GM18508 (cell line): Measurements from ENCODE around the gene SLC35E2B.

Source experiments
- ATAC-seq: cut with Tn5 transposase; IDR thresholded peaks from one replicate; pipeline ENCODE4 v1.9.1; 2021; ENCODE audit warnings: moderate number of reproducible peaks; ENCODE audit not compliant: insufficient read depth, unreplicated experiment

SLC35E2B gene

DNA sequence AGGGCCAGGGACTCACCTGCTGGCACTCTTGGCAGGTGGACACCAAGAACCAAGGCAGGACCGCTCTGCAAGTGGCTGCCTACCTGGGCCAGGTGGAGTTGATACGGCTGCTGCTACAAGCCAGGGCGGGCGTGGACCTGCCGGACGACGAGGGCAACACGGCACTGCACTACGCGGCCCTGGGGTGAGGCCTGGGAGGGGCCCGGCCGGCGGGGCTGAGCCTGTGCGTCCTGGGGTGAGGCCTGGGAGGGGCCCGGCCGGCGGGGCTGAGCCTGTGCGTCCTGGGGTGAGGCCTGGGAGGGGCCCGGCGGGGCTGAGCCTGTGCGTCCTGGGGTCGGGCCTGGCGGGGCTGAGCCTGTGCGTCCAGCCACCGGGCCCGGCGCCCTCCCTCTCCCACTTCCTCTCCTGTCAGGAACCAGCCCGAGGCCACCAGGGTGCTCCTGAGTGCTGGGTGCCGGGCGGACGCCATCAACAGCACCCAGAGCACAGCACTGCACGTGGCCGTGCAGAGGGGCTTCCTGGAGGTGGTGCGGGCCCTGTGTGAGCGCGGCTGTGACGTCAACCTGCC is 65.2 kb downstream of the SLC35E2B start:
- ATAC-seq = no peak

DNA sequence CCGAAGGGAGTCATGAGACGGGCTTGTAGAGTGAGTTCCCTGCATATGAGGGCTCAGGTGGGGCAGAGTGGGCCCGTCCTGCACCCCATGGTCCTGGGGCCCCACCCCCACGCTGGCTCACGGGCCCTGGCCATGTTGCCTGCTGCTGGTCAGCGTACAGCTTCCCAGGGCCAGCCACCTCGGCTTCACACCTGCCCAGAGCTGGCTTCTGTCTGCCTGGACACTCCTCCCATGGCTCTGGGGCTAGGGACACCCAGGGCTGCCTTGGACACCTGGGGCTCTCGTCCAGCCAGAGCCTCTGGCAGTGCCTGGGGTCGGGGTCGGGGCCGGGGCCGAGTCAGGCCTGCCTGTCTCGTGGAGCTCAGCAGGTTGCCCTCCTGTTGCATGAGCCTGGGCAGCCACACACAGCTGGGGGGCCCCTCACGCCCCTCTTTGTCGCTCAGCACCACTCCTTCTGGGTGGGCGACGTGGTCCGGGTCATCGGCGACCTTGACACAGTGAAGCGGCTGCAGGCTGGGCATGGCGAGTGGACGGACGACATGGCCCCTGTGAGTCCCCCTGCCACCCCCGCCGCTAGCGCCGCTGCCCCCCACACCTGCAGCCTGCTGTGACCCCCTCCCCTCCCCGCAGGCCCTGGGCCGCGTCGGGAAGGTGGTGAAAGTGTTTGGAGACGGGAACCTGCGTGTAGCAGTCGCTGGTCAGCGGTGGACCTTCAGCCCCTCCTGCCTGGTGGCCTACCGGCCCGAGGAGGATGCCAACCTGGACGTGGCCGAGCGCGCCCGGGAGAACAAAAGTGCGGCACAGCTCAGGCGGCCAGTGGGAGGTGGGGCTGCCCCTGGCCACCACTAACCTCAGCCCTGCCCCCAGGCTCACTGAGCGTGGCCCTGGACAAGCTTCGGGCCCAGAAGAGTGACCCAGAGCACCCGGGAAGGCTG is 66.1 kb downstream of the SLC35E2B start:
- no peak for ATAC-seq

DNA sequence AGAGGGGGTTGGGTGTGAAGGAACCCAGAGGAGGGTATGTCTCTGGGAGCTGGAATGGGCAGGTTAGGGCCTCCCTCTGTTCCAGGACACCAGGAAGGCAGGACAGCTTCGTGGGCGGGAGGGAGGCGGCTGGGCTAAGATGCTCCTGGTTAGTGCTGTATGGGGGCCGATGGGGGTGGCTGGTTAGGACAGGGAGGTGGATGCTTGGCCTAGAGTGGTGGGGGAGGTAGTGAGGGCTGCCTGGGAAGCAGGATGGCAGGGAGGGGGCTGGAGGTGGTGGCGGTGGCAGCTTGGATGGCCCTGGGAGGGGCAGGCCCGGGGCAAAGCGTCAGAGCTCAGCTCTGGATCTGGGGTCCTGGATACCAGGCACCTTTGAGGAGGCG is 66.8 kb downstream of the SLC35E2B start:
- no peak for ATAC-seq

DNA sequence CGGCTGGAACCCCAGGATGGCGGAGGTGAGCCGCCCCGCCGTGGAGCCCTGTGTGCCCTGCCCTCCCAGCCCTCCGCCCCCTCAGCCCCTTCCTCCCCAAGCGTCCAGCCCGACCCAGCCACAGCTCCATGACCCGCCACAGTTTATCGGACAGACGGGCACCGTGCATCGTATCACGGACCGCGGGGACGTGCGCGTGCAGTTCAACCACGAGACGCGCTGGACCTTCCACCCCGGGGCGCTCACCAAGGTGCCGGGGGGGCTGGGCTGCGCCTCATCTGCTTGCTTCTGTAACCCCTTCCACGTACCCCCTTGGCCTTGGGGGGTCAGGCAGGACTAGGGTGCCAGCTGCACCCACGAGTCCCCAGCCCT is 67.2 kb downstream of the SLC35E2B start:
- no peak for ATAC-seq

DNA sequence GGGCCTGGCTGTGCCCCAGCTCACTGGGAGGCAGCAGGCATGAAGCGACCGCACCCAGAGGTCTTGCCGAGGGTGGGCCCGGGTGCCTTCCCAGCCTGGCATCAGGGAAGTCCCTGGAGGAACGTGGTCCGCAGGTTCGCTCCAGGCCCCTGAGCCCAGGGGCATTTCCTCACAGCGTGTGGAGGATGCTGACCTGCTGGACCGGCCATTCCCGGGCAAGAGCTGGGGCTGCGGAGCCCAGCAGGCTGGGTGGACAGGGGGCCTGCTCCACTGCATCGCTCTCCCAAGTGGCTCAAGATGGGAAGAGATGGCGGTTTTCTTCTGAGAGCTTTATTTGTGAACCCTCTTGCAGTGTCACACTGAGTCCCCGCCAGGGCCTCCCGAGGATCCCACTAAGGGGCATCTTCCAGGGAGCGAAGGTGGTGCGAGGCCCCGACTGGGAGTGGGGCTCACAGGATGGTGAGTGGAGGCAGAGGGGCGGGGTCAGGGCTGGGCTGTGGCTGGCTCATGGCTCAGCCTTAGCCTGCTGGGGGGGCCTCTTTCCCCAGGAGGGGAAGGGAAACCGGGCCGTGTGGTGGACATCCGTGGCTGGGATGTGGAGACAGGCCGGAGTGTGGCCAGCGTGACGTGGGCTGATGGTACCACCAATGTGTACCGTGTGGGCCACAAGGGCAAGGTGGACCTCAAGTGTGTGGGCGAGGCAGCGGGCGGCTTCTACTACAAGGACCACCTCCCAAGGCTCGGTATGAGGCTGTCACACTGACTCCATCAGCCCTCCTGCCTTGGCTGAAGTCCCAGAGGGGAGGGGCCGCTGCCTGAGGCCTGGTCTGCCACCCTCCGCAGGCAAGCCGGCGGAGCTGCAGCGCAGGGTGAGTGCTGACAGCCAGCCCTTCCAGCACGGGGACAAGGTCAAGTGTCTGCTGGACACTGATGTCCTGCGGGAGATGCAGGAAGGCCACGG is 67.9 kb downstream of the SLC35E2B start:
- no peak for ATAC-seq

DNA sequence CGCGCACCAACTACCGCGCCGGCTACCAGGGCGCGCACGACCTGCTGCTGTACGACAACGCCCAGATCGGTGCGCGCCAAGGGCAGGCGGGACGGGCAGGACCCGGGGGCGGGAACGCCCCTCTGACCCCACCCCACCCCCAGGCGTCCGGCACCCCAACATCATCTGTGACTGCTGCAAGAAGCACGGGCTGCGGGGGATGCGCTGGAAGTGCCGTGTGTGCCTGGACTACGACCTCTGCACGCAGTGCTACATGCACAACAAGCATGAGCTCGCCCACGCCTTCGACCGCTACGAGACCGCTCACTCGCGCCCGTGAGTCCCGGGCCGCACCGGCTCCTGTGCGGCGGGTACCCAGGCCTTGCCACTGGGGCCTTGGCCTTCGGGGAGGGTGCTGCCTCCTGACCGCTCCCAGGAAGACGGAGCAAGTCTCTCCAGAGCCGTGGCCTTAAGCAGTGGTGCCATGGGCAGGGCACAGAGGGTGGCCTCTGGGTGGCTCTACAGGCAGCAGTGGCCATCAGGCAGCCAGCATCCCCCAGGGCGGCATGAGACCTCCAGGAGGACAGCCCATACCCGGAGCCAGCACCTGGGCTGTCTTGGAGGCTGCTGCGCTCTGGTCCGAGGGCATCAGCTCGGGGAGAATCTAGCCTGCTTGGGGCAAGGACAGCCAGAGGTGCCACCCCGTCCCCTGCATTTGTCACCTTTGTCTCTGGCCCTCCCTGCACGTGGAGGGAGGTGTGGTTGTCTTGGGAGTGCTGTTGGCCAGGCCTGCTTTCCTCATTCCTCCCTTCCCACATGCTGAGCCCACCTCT is 68.8 kb downstream of the SLC35E2B start:
- ATAC-seq = no peak

DNA sequence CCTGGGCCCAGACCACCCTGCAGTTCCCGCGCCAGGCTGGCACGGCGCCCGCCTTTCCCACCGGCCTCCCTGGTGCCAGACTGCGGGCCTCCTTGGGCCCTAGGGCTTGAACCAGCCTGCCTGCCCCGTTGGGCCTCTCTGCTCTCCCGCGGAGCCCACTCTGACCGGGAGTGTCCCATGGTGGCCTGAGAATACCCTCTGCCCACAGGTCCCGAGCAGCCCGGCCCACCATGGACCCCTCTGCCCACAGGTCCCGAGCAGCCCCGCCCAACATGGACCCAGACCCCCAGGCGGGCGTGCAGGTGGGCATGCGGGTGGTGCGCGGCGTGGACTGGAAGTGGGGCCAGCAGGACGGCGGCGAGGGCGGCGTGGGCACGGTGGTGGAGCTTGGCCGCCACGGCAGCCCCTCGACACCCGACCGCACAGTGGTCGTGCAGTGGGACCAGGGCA is 69.4 kb downstream of the SLC35E2B start:
- no peak for ATAC-seq

DNA sequence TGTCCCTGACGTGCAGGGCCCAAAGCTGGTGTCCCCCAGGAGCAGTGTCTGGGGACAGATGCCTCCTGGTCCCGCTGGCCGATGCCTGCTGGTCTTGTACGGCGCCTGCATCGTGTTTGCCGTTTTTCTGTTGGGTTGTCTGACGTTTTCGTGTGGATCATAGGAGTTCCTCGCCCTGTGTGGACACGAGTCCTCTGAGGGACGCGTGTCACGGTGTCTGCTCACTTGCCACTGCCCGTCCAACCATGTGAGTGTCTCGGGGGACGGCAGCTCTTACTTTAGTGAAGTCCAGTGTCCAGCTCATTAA is 69.9 kb downstream of the SLC35E2B start:
- ATAC-seq = no peak

DNA sequence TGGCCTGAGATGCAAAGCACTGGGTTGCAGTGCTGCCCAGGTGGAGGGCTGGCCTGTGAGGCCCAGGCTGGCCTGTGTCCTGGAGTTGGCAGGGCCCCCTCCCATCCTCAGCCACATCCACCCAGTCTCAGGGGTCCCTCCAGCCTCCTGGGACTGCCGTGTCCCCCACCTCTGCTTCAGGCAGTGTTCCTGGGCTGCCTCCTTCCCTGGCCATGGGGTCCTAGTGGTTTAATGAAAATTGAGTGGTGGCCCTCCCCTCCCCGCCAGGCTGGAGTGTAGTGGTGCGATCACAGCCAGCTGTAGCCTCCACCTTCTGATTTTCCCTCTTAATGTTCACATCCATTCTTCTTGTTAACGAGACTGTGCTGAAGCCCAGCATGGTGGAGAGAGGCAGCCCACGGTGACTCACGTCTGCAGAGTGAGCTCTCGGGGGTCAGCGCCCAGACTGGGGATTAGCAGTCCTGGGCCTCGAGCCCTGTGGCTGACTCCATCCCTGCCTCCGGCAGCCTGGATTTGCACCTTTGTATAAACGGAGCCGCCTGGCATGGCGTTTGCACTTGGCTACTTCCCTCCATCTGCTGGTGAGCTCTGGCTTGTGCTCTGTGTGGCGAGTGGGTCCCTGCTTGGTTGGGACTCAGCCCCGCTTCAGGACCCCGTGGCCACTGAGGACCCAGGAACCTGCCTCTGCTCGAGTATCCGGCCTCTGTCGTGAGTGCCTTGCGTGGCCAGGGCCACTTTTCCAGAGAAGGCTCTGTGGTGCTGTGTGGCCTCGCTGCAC is 70.4 kb downstream of the SLC35E2B start:
- ATAC-seq = no peak

DNA sequence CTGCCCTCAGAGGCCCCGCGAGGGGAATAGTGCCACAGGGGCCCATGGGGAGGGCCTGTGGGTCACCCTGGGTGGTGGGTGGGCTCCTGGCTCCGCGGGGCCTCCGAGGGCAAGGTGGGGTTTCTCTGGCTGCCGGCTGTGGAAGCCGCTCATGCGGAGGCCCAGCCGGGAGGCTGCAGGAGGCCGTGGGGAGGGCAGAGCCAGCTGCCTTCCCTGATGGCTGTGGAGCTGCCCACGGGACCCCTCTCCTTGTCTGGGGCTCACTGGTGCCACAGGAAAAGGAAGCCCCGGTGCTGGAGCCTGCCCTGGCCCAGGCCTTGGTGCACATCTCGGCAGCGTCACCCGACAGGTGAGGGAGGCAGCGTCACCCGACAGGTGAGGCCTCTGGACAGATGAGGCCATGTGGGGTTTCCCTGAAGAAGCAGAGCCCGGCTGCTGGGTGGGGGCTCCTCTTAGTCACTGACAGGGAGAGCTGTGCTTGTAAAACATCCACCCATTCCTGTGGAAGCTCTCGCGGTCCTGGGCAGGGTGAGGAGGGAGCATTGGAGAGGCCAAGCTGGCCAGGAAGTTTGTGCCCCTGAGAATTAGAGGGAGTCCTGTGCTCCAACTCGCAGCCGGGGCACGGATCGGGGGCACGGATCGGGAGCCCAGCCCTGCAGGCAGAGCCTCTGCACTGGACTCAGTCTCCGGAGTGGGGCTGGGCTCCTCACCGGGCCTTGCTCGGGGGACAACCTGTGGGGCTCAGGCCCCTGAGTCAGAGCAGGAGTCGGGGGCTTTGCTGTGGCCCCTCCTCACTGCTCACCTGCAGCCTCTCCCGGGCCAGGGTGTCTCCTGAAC is 71.2 kb downstream of the SLC35E2B start:
- no peak for ATAC-seq

DNA sequence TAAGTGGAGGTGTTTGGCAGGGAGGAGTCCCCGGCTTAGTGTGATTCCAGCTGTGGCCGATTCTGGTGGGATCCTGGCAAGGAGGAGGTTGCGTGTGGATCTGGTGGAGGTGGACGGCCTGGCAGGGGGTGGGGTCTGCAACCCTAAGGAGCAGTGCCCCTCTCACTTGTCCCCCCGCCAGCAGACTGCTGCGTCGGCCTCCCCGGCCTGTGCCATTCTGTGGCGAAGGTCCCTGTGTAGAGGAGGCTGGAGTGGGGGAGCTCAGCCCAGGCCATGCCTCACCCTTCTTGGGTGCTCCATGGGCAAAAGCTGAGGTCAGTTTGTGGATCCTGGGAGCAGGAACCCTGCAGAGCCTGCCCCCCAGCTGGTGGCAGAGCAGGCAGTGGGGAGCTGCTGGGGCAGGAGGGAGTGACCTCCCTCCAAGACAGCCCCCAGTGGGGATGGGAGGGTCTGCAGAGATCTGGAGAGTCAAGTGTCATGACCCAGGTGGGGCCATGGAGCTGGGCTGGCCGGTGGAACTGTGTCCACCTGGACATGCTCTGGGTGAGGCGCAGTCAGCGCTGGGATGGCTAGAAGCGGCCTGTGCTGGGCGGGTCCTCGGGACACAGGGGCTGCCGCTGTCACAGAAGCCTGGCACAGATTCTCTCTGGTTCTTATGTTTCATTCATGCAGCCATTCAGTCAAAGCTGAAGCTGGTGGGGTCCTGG is 72.0 kb downstream of the SLC35E2B start:
- no peak for ATAC-seq

DNA sequence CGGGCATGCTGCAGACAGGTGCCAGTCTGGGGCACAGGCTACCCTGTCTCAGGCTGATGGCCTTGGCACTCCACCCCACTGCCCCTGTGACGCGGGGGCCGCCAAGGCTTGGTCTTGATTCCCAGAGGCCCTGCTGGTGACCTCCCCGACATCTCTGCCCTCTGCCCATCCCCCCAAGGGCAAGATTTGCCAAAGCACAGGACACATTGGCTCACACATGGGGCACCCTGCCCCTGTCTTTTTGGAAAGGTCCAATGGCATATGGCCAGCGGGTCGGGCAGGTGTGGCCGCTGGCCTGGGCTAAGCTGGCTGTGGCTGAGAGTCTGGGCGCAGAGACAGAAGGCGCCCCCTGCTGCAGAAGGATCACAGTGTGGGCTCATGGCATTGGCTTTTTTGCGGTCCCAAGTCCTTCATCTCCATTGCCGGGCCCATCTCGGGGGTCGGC is 72.7 kb downstream of the SLC35E2B start:
- no peak for ATAC-seq

DNA sequence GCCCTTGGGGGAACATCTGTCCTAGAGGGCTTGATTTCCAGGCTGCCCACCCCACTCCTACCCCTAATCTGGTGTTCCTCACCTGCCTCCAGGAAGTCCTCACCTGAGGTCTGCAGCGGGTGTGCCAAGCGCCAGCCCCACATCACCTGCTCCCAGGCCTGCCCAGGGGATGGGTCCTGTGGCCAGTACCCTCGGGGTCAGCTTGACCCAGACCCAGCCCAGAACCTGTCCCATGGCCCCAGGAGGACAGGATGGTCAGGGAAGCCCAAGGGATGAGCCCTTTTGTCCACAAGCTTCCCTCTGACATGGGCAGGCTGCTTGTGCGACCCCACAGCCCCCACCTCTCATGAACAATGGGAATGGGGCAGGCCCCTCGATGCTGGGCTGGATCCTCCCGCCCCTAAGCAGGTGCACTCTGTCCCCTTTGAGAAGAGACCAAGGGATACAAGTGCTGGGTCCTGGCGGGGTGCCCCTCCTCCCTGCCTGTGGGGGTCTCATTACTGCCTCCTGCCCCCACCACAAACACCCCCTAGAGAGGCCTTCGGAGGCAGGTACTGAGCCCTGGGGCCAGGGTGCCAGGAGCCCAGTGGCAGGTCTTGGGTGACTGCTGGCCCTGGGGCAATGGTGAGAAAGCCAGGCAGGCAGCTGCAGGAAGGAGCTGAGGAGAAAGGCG is 74.1 kb downstream of the SLC35E2B start:
- ATAC-seq = no peak

DNA sequence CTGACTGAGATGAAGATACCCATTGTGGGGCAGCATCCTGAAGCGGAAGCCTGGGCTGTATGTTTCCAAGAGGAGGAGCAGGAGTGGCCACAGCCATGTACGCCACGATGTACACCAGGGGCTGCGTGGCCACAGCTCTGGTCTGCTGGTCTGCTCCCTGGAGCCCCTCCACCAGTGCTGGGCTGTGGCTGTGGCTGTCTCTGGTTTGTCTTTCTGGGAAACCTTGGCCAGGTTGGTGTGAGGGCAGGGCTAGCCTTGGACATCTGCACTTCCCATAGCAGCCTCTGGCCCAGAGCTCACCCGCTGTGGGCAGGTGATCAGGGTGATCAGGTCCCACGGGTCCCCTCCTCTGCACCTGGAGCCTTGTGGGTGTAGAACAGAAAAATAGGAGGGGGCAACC is 74.7 kb downstream of the SLC35E2B start:
- no peak for ATAC-seq

DNA sequence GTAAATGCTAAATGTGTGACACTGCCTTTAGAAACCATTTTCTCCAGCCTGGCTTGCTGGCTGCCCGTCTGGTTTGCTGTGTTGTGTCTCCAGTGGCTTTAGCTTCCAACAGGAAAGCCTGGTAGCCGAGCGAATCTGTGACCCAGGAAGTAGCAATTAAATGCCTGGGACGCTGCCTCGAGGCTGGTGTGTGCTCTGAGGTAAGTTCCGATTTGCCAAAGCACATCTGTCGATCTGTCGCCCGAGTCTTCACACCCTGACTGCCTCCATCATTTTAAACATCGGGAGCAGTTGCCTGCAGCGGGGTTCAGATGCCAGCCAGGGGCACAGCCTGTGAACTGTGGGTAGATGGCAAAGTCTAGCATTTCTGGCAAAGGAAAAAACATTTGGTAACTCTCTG is 75.1 kb downstream of the SLC35E2B start:
- no peak for ATAC-seq

DNA sequence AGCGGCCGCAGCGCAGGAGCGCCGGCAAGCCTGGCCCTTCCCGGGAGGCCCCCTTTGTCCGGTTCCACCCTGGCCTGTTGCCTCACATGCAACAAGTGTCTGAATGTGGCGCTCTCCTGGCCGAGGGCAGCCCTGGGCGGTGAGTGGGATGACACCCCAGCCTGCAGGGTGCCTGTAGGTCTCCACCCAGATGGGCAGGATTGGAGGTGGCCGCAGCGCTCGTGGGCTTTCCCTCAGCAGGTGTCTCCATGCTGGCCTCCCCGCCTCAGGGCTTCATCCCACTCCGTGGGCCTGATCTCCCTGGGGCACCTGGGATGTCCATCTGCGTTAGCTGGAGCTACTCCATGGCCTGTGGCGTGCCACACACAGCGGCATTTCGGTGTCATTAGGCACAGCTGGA is 75.8 kb downstream of the SLC35E2B start:
- no peak for ATAC-seq

DNA sequence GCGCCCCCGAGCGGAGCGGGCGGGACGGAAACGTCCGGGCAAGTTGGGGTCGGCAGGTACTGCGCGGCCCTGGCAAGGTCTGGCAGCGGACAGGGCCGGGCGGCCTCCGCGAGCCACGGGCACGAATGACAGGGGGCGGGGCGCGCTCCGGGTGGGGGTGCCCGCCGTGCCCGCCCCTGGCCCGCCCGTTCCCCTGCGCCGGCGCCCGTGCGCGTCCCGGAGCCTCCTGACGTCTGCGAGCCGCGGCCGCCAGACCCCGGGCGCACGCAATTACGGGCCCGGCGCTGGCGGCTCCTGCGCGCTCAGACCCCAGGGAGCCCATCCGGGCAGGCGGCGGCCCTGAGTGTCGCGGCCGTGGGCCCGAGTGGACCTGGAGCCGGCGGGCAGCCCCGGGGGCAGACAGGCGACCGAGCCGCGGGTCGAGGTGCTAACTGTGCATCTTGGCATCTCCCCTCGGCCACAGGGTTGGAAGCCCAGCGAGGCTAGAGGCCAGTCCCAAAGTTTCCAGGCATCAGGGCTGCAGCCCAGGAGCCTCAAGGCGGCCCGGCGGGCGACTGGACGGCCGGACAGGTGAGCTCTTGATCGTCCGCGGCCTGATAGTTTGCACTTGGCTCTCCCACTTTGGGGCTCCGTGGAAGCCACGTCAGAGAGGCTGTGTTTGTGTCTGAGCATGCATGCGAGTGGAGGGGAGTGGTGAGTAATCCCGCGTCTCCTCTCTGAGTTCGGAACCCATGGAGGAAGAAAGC is 76.4 kb downstream of the SLC35E2B start:
- no peak for ATAC-seq
